Endodermal cell (in vitro differentiated cells): ENCODE results near the gene GRN. TPM values are rescaled to one million over a fixed set of nuclear protein-coding genes. Genes with fewer than 3 reads are reported as not detected.

Source experiments
- DNase-seq: peaks from one replicate; pipeline ENCODE4 v3.0.0-alpha.2; 2017
- H3K27ac ChIP-seq: 2 replicates; pipeline ENCODE4 v1.5.1; 2013; ENCODE audit warnings: mild to moderate bottlenecking, low read depth, low read length, moderate library complexity
- H3K27me3 ChIP-seq: 2 replicates; pipeline ENCODE4 v1.6.1; 2013; ENCODE audit warnings: mild to moderate bottlenecking, low read length, moderate library complexity; ENCODE audit not compliant: insufficient read depth, control insufficient read depth, poor library complexity, severe bottlenecking
- H3K36me3 ChIP-seq: 2 replicates; pipeline ENCODE4 v1.7.0; 2013; ENCODE audit warnings: mild to moderate bottlenecking, low read length, moderate library complexity; ENCODE audit not compliant: control insufficient read depth, insufficient read depth
- H3K4me1 ChIP-seq: one replicate; pipeline ENCODE4 v1.7.0; 2013; ENCODE audit warnings: low read length; ENCODE audit not compliant: control insufficient read depth, insufficient read depth
- H3K4me3 ChIP-seq: 2 replicates; pipeline ENCODE4 v1.5.1; 2013; ENCODE audit warnings: mild to moderate bottlenecking, low read length, moderate library complexity
- H3K9ac ChIP-seq: 2 replicates; pipeline ENCODE4 v1.6.1; 2013; ENCODE audit warnings: mild to moderate bottlenecking, low read length, moderate library complexity; ENCODE audit not compliant: poor library complexity, severe bottlenecking; ENCODE audit errors: extremely low read depth
- H3K9me3 ChIP-seq: 2 replicates; pipeline ENCODE4 v1.6.1; 2013; ENCODE audit warnings: mild to moderate bottlenecking, low read length, moderate library complexity; ENCODE audit not compliant: control insufficient read depth
- H3K27ac Mint-ChIP-seq: 2 replicates; pipeline ENCODE4 v1.8.0; 2020; ENCODE audit warnings: mixed read lengths
- H3K27me3 Mint-ChIP-seq: 2 replicates; pipeline ENCODE4 v1.8.0; 2021; ENCODE audit warnings: mild to moderate bottlenecking, mixed read lengths; ENCODE audit not compliant: insufficient read depth
- H3K36me3 Mint-ChIP-seq: 2 replicates; pipeline ENCODE4 v1.8.0; 2020; ENCODE audit warnings: low read depth, mixed read lengths
- H3K4me1 Mint-ChIP-seq: 2 replicates; pipeline ENCODE4 v1.8.0; 2020; ENCODE audit warnings: mixed read lengths
- H3K4me3 Mint-ChIP-seq: 2 replicates; pipeline ENCODE4 v1.8.0; 2020; ENCODE audit warnings: mild to moderate bottlenecking, moderate library complexity, mixed read lengths
- H3K9me3 Mint-ChIP-seq: 2 replicates; pipeline ENCODE4 v1.8.0; 2020; ENCODE audit warnings: mild to moderate bottlenecking, mixed read lengths
- WGBS, 2 experiments: methylation state at CpG; one replicate each; pipeline versions ENCODE4 v1.1.5 to v1.1.7; 2013; ENCODE audit warnings: missing lambda C conversion rate in 2 of 2, mixed read lengths in 1 of 2; ENCODE audit not compliant: insufficient coverage in 1 of 2, insufficient read length in 1 of 2; 5-methylcytosine and 5-hydroxymethylcytosine counted together
- total RNA-seq, 2 donors: library from RNA; stranded (reverse); fragmentation: NEBNext Ultra II Directional in 1 of 2; extraction: Animal tissue kit (Norgen Biotek cat#: 25700) in 1 of 2; gene quantifications; 2 replicates in 1 of 2; 3 replicates in 1 of 2; pipeline ENCODE4 v1.2.1, GENCODE V29; 2021
- TF ChIP-seq, protein P1 (sequence below): fragments of 200-600 bp; sonication (generic); conservative IDR thresholded peaks from 2 replicates; pipeline ENCODE4 v1.5.0; 2021; ENCODE audit warnings: antibody characterized with exemption, mild to moderate bottlenecking

The GRN gene
- total RNA-seq, 2 donors from 2014 or later = 178 to 205 TPM

DNA sequence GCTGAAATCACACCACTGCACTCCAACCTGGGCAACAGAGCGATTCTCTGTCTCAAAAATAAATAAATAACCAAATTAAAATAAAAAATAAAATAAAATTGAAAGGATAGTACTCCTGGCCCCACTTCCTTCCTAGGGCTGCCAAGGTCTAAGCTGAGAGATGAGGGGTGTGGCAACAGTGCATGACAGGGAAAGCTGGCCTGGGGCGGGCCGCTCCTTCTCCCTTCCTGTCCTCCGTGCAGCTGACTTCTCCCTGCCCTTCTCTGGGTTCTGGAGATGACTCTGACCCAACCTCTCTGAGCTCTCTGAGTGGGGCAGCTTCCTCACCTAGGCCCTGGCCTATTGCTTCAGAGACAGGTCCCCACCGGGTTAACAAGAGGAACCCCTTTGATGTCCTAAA, 11.7 kb upstream of the GRN start:
- H3K27me3 Mint-ChIP-seq = peaks cover 3% of the 10 kb centered on the region
- TF ChIP-seq, protein P1, sequence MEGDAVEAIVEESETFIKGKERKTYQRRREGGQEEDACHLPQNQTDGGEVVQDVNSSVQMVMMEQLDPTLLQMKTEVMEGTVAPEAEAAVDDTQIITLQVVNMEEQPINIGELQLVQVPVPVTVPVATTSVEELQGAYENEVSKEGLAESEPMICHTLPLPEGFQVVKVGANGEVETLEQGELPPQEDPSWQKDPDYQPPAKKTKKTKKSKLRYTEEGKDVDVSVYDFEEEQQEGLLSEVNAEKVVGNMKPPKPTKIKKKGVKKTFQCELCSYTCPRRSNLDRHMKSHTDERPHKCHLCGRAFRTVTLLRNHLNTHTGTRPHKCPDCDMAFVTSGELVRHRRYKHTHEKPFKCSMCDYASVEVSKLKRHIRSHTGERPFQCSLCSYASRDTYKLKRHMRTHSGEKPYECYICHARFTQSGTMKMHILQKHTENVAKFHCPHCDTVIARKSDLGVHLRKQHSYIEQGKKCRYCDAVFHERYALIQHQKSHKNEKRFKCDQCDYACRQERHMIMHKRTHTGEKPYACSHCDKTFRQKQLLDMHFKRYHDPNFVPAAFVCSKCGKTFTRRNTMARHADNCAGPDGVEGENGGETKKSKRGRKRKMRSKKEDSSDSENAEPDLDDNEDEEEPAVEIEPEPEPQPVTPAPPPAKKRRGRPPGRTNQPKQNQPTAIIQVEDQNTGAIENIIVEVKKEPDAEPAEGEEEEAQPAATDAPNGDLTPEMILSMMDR = no peak

DNA sequence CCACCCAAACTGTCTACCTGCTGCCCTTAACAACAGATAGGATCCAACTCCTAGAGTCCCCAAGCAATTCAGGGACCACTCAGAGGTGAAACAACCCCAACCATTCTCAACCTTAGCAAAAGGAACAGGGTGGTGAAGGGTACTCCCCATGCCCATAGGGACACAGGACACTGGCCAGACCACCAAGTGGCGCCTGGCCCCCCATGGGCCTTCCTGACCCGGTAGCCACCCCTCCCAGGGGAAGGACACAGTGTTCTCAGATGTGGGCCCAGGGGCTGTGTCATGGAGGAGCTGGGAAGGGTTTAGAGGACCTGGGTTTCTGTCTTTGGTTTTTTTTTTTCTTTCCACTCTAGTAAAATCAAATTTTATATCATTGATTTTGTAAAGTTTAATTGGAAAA, 10.8 kb upstream of the GRN start:
- Mint-ChIP-seq H3K4me1 (no peaks in the 10 kb centered on the region), H3K4me3 (no peak overlapping the region), H3K9me3 (no peaks in the 10 kb centered on the region), H3K27me3 (peaks cover 4% of the 10 kb centered on the region), H3K36me3 (no peaks in the 10 kb centered on the region), H3K27ac (no peak overlapping the region)
- no peaks in the 10 kb centered on the region for H3K9me3 ChIP-seq
- TF ChIP-seq, protein P1 = no peak
- WGBS, 2 experiments = 77% methylated on average over 2 of the region's 2 CpGs; no CpG with 5 or more reads in 1 of the 2 experiments
- H3K27me3 ChIP-seq = no peaks in the 10 kb centered on the region
- H3K4me1 ChIP-seq = no peaks in the 10 kb centered on the region
- no peak overlapping the region for H3K9ac ChIP-seq
- no peak overlapping the region for H3K27ac ChIP-seq
- no peak for DNase-seq
- no peaks in the 10 kb centered on the region for H3K36me3 ChIP-seq
- H3K4me3 ChIP-seq = no peak overlapping the region

More for the DNA sequence above, 11.7 kb upstream of the GRN start:
- no peak overlapping the region for H3K9ac ChIP-seq
- Mint-ChIP-seq H3K36me3 (no peaks in the 10 kb centered on the region), H3K9me3 (no peaks in the 10 kb centered on the region), H3K27ac (no peak overlapping the region), H3K4me3 (no peak overlapping the region), H3K4me1 (no peaks in the 10 kb centered on the region)
- H3K27ac ChIP-seq = no peak overlapping the region
- H3K36me3 ChIP-seq = no peaks in the 10 kb centered on the region
- H3K9me3 ChIP-seq = no peaks in the 10 kb centered on the region
- H3K27me3 ChIP-seq = no peaks in the 10 kb centered on the region
- H3K4me1 ChIP-seq = no peaks in the 10 kb centered on the region
- 92 to 96% methylated on average over 4 of the region's 5 CpGs for WGBS, 2 experiments
- H3K4me3 ChIP-seq = no peak overlapping the region
- no peak for DNase-seq

DNA sequence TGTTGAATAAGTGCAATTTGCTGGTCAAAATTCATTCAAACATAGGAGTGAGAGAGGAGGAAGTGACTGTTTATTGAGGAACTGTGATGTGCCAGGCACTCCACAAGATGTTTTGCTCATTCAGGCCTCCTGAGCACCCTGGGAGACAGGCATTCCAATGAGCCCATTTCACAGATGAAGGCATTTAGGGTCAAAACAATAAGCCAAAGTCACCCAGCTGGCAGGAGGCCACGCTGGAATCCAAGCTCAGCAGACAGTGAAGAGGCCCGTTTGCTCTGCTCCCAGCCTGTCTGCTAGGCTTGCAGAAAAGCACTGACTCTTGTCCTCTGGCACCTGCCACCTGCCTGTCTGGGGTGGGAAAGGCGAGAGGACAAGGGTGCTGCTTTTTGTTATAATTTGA, 10.4 kb upstream of the GRN start:
- Mint-ChIP-seq H3K36me3 (no peaks in the 10 kb centered on the region), H3K4me3 (no peak overlapping the region), H3K4me1 (no peaks in the 10 kb centered on the region), H3K27ac (no peak overlapping the region), H3K27me3 (peaks cover 4% of the 10 kb centered on the region), H3K9me3 (no peaks in the 10 kb centered on the region)
- Histone ChIP-seq H3K4me3 (no peak overlapping the region), H3K4me1 (no peaks in the 10 kb centered on the region), H3K36me3 (no peaks in the 10 kb centered on the region), H3K9ac (no peak overlapping the region), H3K27ac (no peak overlapping the region), H3K27me3 (no peaks in the 10 kb centered on the region), H3K9me3 (no peaks in the 10 kb centered on the region)
- WGBS, 2 experiments = 64 to 67% methylated on average over 1 to 3 of the region's 3 CpGs
- TF ChIP-seq, protein P1 = peak; percentile 17
- no peak for DNase-seq
